Measurements from ENCODE around the gene MTHFD2L.
A peak's percentile ranks its signal among the peaks of the same experiment; 100 is the strongest.

The MTHFD2L gene

GRCh38 chr4:74167585-74167984 is 9.7 kb downstream of the MTHFD2L start:
- FAIRE-seq, result no peak
- TF ChIP-seq TAF1 (IDR thresholded peaks at IDR 0.05; ENCODE audit: borderline replicate concordance, low read depth, low read length) (no peak), POLR2AphosphoS5 (IDR thresholded peaks at IDR 0.05; ENCODE audit: low read depth, low read length) (no peak), POLR2A (IDR thresholded peaks at IDR 0.05; ENCODE audit: low read depth, low read length) (0 out of 2 replicates have a peak, but pooled peaks have one; percentile 21)
- no peak for DNase-seq (ENCODE audit: insufficient read length)

GRCh38 chr4:74168841-74169240 is 10.9 kb downstream of the MTHFD2L start:
- peak; percentile 40 for FAIRE-seq
- DNase-seq (ENCODE audit: insufficient read length), result no peak
- TF ChIP-seq POLR2A (IDR thresholded peaks at IDR 0.05; ENCODE audit: low read depth, low read length), result no peak
- no peak for TF ChIP-seq TAF1 (IDR thresholded peaks at IDR 0.05; ENCODE audit: borderline replicate concordance, low read depth, low read length)
- no peak for TF ChIP-seq POLR2AphosphoS5 (IDR thresholded peaks at IDR 0.05; ENCODE audit: low read depth, low read length)

DNA sequence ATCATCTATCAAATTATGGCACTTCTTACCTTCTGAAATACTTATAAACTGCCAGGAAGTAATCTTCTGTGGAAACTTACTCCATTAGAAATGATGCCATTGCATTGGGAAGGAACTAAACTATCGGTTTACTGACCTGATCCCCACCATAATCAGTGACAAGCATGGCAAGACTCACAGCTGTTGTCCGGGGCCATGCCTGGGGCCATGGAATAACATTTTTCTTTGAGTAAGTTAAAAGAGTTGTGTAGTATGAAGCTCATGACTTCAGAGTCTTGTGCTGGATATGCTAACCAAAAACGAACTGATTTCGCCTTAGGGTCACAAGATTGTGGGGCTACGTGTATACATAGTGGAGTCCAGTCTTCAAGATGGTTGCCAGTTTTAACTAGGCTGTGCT is 15.4 kb downstream of the MTHFD2L start:
- FAIRE-seq (no peak), DNase-seq (ENCODE audit: insufficient read length) (no peak)
- TF ChIP-seq TAF1 (IDR thresholded peaks at IDR 0.05; ENCODE audit: borderline replicate concordance, low read depth, low read length) (no peak), POLR2A (IDR thresholded peaks at IDR 0.05; ENCODE audit: low read depth, low read length) (no peak)

- TF ChIP-seq POLR2AphosphoS5 (IDR thresholded peaks at IDR 0.05; ENCODE audit: low read depth, low read length), result no peak
- no peak for TF ChIP-seq POLR2A (IDR thresholded peaks at IDR 0.05; ENCODE audit: low read depth, low read length)
- no peak for TF ChIP-seq TAF1 (IDR thresholded peaks at IDR 0.05; ENCODE audit: borderline replicate concordance, low read depth, low read length)
- no peak for DNase-seq (ENCODE audit: insufficient read length)
- no peak for FAIRE-seq
Measured at GRCh38 chr4:74174421-74174820, 16.5 kb downstream of the MTHFD2L start.

DNA sequence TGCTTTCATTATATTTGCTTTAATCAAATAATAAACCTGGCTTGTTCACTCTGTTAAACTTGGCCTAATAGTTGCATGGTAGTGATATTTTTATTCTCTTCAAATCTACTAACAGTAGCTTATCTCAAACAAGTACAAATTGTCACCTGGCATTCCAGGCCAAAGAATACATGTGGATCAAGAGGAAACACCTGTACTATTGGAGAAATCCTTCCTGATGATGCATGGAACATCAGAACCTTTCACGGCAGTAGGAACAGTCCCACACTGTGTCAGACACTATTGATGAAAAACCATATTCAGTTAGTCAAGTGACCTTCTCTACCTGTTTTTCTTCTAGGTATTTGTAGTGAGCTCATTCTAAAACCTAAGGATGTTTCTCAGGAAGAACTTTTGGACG is 17.0 kb downstream of the MTHFD2L start:
- DNase-seq (ENCODE audit: insufficient read length) (no peak), FAIRE-seq (no peak)
- TF ChIP-seq POLR2A (IDR thresholded peaks at IDR 0.05; ENCODE audit: low read depth, low read length) (no peak), TAF1 (IDR thresholded peaks at IDR 0.05; ENCODE audit: borderline replicate concordance, low read depth, low read length) (no peak), POLR2AphosphoS5 (IDR thresholded peaks at IDR 0.05; ENCODE audit: low read depth, low read length) (no peak)

DNA sequence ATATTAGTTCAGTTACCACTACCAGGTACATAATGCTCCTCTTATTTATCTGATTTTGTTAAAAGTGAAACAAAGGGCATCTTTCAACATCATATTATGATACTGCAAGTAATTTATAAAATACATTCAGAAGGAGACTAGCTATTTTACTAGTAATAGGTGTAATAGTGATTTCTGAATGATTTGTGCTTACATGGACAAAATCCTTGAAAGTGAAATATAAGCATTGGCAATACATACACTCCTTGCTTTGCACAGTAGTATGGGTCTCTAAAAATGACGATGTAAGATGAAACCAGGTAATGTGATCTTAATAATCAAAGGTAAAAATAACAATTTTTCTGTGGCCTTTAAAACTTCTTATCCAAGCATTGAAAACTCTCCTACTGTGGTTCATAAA is 17.5 kb downstream of the MTHFD2L start:
- TF ChIP-seq POLR2A (IDR thresholded peaks at IDR 0.05; ENCODE audit: low read depth, low read length) (no peak), TAF1 (IDR thresholded peaks at IDR 0.05; ENCODE audit: borderline replicate concordance, low read depth, low read length) (no peak), POLR2AphosphoS5 (IDR thresholded peaks at IDR 0.05; ENCODE audit: low read depth, low read length) (no peak)
- no peak for FAIRE-seq
- DNase-seq (ENCODE audit: insufficient read length), result no peak

- DNase-seq (ENCODE audit: insufficient read length) (no peak), FAIRE-seq (peak; percentile 27)
- TF ChIP-seq POLR2AphosphoS5 (IDR thresholded peaks at IDR 0.05; ENCODE audit: low read depth, low read length) (no peak), TAF1 (IDR thresholded peaks at IDR 0.05; ENCODE audit: borderline replicate concordance, low read depth, low read length) (no peak), POLR2A (IDR thresholded peaks at IDR 0.05; ENCODE audit: low read depth, low read length) (no peak)
Measured at GRCh38 chr4:74178798-74179197, 20.9 kb downstream of the MTHFD2L start.

DNA sequence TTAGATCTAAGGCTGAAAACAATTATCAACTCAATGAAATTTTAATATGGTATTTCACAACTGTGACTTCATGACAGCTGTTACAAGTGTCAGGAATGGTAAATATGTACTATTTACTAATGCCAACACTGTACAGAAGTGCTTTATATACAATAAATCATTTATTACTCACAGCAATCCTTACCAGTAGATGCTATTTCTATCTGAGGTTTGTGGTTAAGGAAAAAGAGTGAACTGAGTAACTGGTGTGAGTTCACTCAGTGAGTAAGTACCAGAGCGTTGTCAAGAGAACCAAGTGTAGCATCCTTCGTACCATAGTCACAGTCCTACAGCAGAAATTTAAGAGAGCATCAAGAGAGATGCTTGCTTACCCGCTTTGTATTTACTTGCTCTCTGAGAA is 23.3 kb downstream of the MTHFD2L start:
- no peak for DNase-seq (ENCODE audit: insufficient read length)
- TF ChIP-seq TAF1 (IDR thresholded peaks at IDR 0.05; ENCODE audit: borderline replicate concordance, low read depth, low read length), result no peak
- no peak for TF ChIP-seq POLR2AphosphoS5 (IDR thresholded peaks at IDR 0.05; ENCODE audit: low read depth, low read length)
- TF ChIP-seq POLR2A (IDR thresholded peaks at IDR 0.05; ENCODE audit: low read depth, low read length), result no peak
- FAIRE-seq, result no peak

GRCh38 chr4:74188912-74189311 is 31.0 kb downstream of the MTHFD2L start:
- DNase-seq (ENCODE audit: insufficient read length), result no peak
- TF ChIP-seq TAF1 (IDR thresholded peaks at IDR 0.05; ENCODE audit: borderline replicate concordance, low read depth, low read length), result no peak
- no peak for TF ChIP-seq POLR2AphosphoS5 (IDR thresholded peaks at IDR 0.05; ENCODE audit: low read depth, low read length)
- TF ChIP-seq POLR2A (IDR thresholded peaks at IDR 0.05; ENCODE audit: low read depth, low read length), result no peak
- FAIRE-seq, result no peak

- FAIRE-seq (peak; percentile 88), DNase-seq (ENCODE audit: insufficient read length) (no peak)
- TF ChIP-seq POLR2A (IDR thresholded peaks at IDR 0.05; ENCODE audit: low read depth, low read length), result no peak
- TF ChIP-seq TAF1 (IDR thresholded peaks at IDR 0.05; ENCODE audit: borderline replicate concordance, low read depth, low read length), result no peak
- TF ChIP-seq POLR2AphosphoS5 (IDR thresholded peaks at IDR 0.05; ENCODE audit: low read depth, low read length), result no peak
Measured at GRCh38 chr4:74189331-74190043, 31.6 kb downstream of the MTHFD2L start.

- DNase-seq (ENCODE audit: insufficient read length) (no peak), FAIRE-seq (no peak)
- TF ChIP-seq POLR2A (IDR thresholded peaks at IDR 0.05; ENCODE audit: low read depth, low read length), result no peak
- TF ChIP-seq POLR2AphosphoS5 (IDR thresholded peaks at IDR 0.05; ENCODE audit: low read depth, low read length), result no peak
- no peak for TF ChIP-seq TAF1 (IDR thresholded peaks at IDR 0.05; ENCODE audit: borderline replicate concordance, low read depth, low read length)
Measured at GRCh38 chr4:74190332-74190731, 32.4 kb downstream of the MTHFD2L start.

DNA sequence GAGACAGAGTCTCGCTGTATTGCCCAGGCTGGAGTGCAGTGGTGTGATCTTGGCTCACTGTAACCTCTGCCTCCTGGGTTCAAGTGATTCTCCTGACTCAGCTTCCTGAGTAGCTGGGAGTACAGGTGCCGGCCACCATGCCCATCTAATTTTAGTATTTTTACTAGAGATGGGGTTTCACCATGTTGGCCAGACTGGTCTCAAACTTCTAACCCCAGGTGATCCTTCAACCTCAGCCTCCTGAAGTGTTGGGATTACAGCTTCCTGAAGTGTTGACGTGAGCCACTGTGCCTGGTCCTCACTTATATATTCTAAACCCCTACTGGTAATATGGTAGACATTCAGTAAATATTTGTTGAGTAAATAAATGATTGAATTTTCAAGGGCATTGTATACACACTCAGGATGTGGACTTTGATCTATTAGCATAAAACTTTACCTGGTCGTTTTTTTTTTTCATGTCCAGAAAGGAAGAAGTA is 33.0 kb downstream of the MTHFD2L start:
- DNase-seq (ENCODE audit: insufficient read length) (no peak), FAIRE-seq (no peak)
- TF ChIP-seq TAF1 (IDR thresholded peaks at IDR 0.05; ENCODE audit: borderline replicate concordance, low read depth, low read length) (no peak), POLR2A (IDR thresholded peaks at IDR 0.05; ENCODE audit: low read depth, low read length) (no peak), POLR2AphosphoS5 (IDR thresholded peaks at IDR 0.05; ENCODE audit: low read depth, low read length) (no peak)

All from GM12892 (cell line).